SH-SY5Y (cell line): Measurements from ENCODE around the gene NIFK.

ENCODE experiments used
- GATA2 ChIP-seq: IDR thresholded peaks from 2 replicates; pipeline ENCODE4 v1.6.1; 2011; ENCODE audit warnings: mild to moderate bottlenecking, low read depth, low read length
- GATA3 ChIP-seq: IDR thresholded peaks from 2 replicates; pipeline ENCODE4 v1.6.1; 2011; ENCODE audit warnings: low read depth, mild to moderate bottlenecking, low read length, moderate library complexity

DNA sequence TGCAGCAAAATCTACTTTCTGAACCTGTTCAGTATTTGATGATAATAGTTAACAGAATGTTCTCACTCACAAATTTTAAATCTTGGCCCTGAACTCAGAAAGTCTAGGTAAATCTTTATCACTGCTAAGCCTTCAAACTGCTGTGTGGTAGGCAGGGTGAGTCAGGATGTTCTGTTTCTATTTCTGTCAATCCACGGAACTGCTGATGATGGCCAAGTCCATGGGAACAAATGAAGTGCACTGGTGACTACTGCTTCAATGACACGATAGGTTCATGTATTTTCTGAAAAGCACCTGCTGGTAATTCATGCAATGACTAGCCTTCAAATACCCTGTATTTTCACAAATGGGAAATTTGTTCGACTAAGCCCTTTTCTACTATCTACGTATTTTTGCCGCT lies 14.2 kb downstream of the NIFK start:
- TF ChIP-seq GATA2 (no peak), GATA3 (no peak)
